ENCODE results near the gene CCZ1. TPM values are rescaled to one million over a fixed set of nuclear protein-coding genes. Genes with fewer than 3 reads are reported as not detected.

Gene CCZ1
- total and polyA plus RNA-seq, 9 of the 15 experiments (the other 6 are each of a cell fraction or from before 2014, with no cell fraction given): 34.5 to 94.6 (median 78.1) TPM

DNA sequence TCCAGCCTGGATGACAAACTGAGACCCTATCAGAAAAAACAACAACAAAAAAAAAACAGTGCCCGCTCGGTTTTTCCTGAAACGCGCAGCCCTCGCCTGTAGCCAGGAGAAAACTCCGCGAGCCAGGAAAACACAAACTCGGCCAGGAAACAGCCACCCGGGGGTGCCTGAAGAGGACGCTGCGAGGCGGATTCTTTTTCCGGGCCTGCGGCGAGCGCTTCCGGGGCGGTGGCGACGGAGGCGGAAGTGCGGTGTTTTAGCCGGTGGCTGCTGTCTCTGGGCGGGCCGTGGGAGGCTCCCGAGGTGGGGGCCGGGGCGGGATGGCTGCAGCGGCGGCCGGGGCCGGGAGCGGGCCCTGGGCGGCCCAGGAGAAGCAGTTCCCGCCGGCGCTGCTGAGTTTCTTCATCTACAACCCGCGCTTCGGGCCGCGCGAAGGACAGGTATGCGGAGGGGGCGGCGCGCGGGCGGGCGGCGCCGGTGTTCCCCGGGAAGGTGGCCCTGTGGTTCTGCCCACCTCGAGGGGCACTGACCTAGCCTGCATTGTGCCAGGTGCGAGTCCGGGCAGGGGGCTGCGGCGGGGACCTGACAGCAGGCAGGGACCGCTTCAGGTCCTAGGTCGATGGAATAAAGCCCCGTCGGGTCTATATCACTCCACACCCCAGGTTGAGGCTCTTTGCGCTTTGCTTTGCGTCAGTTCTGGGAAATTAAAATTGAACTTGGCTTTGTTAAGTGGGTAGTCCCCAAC is at the start of gene CCZ1 (continued):
- TF ChIP-seq, protein P1, sequence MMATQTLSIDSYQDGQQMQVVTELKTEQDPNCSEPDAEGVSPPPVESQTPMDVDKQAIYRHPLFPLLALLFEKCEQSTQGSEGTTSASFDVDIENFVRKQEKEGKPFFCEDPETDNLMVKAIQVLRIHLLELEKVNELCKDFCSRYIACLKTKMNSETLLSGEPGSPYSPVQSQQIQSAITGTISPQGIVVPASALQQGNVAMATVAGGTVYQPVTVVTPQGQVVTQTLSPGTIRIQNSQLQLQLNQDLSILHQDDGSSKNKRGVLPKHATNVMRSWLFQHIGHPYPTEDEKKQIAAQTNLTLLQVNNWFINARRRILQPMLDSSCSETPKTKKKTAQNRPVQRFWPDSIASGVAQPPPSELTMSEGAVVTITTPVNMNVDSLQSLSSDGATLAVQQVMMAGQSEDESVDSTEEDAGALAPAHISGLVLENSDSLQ (IDR thresholded peaks at IDR 0.05): peak; percentile 29; the same call in 1 of the 2 replicates
- 0 out of 2 replicates have a peak, but pooled peaks have one; percentile 18 for TF ChIP-seq C11orf30 (IDR thresholded peaks at IDR 0.05; ENCODE audit: low read depth)

- ChIA-PET CTCF (ENCODE audit: low intra/inter-chr PET ratio) (no interaction called here), POLR2A (no interaction called here)
- 53% methylated on average over 8 of the region's 8 CpGs for WGBS (ENCODE audit: insufficient coverage, low coverage, missing lambda C conversion rate)
- TF ChIP-seq XRCC3 (IDR thresholded peaks at IDR 0.05): no peak
- no peak for TF ChIP-seq SFPQ (IDR thresholded peaks at IDR 0.05; ENCODE audit: low read depth, low read length)
- TF ChIP-seq PTBP1 (IDR thresholded peaks at IDR 0.05; ENCODE audit: low read depth, low read length): no peak
- TF ChIP-seq PHF21A (IDR thresholded peaks at IDR 0.05; ENCODE audit: borderline replicate concordance, low read depth): no peak
- no peak for TF ChIP-seq KAT8 (IDR thresholded peaks at IDR 0.05; ENCODE audit: low read depth)
- TF ChIP-seq PATZ1 (CRISPR knock-in tag; IDR thresholded peaks at IDR 0.05; ENCODE audit: borderline replicate concordance): no peak
- TF ChIP-seq ARHGAP35 (IDR thresholded peaks at IDR 0.05; ENCODE audit: partially characterized antibody): no peak
- TF ChIP-seq TFAM (CRISPR knock-in tag; conservative IDR thresholded peaks at IDR 0.05): no peak
- no peak for TF ChIP-seq HNRNPK (IDR thresholded peaks at IDR 0.05; ENCODE audit: low read depth, low read length, poor library complexity, severe bottlenecking)
- no peak for TF ChIP-seq SLC30A9 (CRISPR knock-in tag; IDR thresholded peaks at IDR 0.05)
These were observed 47.6 kb upstream of the CCZ1 start for GRCh38 chr7:5850944-5851343.

More at GRCh38 chr7:5850944-5851343, 47.6 kb upstream of the CCZ1 start:
- Histone ChIP-seq H3K4me3 (no peak overlapping the region), H3K9me1 (ENCODE audit: control insufficient read depth, insufficient read depth, low read length) (no peaks in the 10 kb centered on the region), H2AFZ (ENCODE audit: low read depth, low read length) (no peak overlapping the region), H3K27me3 (ENCODE audit: control insufficient read depth in 2 of 2, insufficient read depth in 2 of 2, low read length in 2 of 2) (peaks cover 7 to 15% of the 10 kb centered on the region in 2 experiments; a peak in 2 of 5 replicates), H3K27ac (ENCODE audit: extremely low read depth, low read depth, low read length) (no peak overlapping the region), H3K4me2 (ENCODE audit: insufficient read depth, low read length) (no peak overlapping the region), H3K9me3 (replicated peaks; ENCODE audit: control insufficient read depth, insufficient read depth, low read depth, low read length) (no peaks in the 10 kb centered on the region), H4K20me1 (replicated peaks; ENCODE audit: control insufficient read depth, insufficient read depth, low read length) (no peaks in the 10 kb centered on the region), H3K79me2 (ENCODE audit: control insufficient read depth, insufficient read depth, low read length) (no peaks in the 10 kb centered on the region), H3K4me1 (replicated peaks in 1 of 2; ENCODE audit: control insufficient read depth in 2 of 2, insufficient read depth in 2 of 2, low read length in 2 of 2) (no peaks in the 10 kb centered on the region; a peak in 2 of 5 replicates), H3K36me3 (ENCODE audit: control insufficient read depth, insufficient read depth, low read length) (no peaks in the 10 kb centered on the region), H3K9ac (ENCODE audit: insufficient read depth in 1 of 2, low read depth in 2 of 2, low read length in 2 of 2) (no peak overlapping the region)
- intact Hi-C loops (cut with micrococcal nuclease) (loop anchor here (10.0 kb wide), 1 partner anchor 584 kb away; no protein-coding TSS in a partner anchor), in situ Hi-C loops (cut with MboI) (loop anchor here (10.0 to 25.0 kb wide), 2 partner anchors 136 to 484 kb away; no protein-coding TSS in a partner anchor)
- BruUV-seq (replicated peaks): no TSS peak
- DNase-seq (ENCODE audit: extremely low read depth in 1 of 4, low spot score in 3 of 4): no peak
- no peak for FAIRE-seq
- no peak for ATAC-seq

Measured in K562 (cell line).